Brain pericyte (primary cell): ENCODE results near the gene GPR157.
"Not testable (repeated sequence)": the region's sequence is repeated elsewhere in the genome, so short reads cannot be mapped to it uniquely, and the experiment has no call there.

ENCODE experiments used
- DNase-seq: peaks from one replicate; pipeline ENCODE4 v3.0.0-alpha.2; 2012; ENCODE audit warnings: low read depth, low spot score

Gene GPR157

DNA sequence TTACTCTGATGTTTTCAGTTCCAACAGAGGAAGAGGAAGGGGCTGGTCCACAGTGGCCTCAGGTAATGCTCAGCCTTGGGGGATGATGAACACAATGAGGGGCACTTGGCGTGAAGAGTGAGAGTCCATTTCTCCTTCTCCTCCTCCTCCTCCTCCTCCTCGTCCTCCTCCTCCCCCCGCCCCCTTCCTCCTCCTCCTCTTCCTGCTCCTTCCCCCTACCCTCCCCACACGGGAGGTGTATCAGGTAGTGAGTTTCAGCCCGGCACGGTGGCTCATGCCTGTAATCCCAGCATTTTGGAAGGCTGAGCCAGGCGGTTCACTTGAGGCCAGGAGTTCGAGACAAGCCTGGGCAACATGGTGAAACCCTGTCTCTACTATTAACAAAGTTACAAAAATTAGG lies 17.3 kb upstream of the GPR157 start:
- DNase-seq = no peak

- no peak for DNase-seq
Observed at GRCh38 chr1:9145714-9146113, 16.8 kb upstream of the GPR157 start.

GRCh38 chr1:9145021-9145668 lies 16.2 kb upstream of the GPR157 start:
- DNase-seq = no peak

GRCh38 chr1:9144494-9144893 lies 15.6 kb upstream of the GPR157 start:
- not testable (repeated sequence) for DNase-seq

DNA sequence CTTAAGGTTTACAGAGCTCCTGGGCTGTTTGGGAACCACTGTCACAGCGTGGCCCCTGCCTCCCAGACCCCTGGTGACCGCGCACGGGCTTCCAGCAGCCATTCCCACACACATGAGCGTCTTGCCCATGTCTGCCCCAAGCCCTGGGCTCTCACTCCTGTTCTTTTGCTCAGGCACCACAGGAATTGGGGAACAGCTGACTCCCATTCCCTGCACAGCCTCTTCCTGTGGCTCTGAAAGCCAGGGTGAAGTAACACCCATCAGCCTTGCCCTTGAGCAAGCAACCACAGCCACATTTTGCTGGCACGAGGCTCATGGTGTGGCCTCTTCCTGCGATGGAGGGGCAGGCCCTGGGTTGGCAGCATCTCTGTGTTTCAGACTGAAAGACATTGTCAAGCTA lies 14.3 kb upstream of the GPR157 start:
- DNase-seq = no peak

- no peak for DNase-seq
Observed at GRCh38 chr1:9139930-9140329, 11.0 kb upstream of the GPR157 start.

DNA sequence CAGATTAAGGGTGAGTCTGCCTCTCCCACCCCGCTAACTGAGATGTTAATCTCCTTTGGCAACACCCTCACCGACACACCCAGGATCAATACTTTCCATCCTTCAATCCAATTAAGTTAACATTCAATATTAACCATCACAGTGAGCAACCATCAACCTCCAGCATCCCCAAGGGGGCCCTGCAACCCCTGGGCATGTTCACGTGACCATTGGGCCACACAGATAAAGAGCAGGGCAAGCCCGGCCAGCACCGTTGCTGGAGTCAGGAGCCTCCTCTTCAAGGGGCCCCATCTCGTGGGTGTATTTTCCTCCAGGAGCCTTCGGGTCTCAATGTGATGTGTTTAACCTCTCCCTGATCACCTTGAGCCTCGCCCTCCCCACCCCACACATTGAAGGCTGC lies 8.0 kb upstream of the GPR157 start:
- DNase-seq = no peak

- DNase-seq = no peak
Observed at GRCh38 chr1:9135073-9135836, 6.4 kb upstream of the GPR157 start.

DNA sequence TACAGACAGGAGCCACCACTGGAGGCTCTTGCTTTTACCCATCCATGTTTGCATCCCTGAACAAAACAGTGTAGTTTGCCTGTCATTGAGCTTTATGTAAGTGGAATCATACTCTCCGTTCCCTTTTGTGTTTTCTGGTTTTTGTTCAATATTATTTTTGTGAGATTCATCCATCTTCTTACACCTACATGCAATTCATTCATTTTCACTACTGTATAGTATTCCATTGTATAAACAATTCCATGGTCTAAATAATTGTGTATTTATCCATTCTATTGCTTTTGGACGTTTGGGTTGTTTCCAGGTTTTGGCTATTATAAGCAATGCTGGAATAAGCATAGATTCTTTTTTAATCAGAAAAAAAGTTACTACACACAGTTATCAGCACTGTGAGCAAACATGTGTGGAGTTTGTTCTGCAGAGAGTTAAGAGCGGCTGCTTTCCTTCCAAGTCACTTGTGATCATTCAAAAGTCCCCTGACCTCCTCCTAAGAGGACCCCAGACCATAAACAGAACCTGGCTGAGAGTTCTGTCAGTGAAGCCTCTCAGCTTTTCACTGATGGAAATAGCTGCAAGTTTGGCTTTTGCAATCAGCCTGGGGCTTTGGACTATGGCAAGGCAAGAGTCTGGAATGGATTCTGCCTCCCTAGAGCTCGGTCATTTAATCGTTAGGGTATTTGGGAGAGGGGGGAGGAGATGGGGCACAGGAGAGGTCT lies 5.1 kb upstream of the GPR157 start:
- DNase-seq = no peak

GRCh38 chr1:9129266-9130041 lies 552 bp upstream of the GPR157 start:
- no peak for DNase-seq

GRCh38 chr1:9128166-9128519 lies 759 bp downstream of the GPR157 start:
- no peak for DNase-seq

DNA sequence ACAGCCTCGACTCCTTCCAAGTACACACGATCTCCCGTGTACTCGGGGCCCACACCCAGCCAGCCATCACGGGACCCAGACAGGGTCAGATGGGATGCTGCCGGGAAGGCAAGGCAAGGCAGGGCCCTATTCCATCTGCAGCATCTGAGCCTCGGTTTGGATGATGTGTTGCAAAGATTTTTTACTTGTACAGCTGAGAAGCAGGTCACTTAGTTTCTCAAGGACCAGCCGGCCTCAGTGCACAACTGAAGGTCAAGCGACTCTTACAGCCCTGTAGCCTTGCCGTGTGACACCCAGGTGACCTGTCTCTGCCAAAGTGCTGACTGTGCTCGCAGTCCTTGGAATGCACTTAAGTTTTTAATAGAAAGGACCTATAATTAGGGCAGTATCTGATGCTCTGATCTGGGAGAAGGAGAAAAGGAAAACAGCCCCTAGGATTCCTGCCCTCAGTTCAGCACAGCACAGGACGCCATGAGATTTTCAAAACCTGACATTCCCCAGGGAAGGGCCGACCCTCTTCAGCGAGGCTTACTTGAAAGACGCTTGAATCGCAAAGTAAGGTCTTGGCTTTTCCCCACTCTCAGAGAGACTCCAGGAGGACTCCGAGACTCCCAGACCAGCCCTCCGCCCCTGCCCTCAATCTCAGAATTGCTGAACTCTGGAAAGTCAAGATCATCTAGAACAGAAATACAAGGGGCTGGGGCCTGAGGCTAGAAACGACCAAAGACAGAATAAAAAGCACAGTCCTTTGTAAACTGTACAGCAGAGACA lies 1.3 kb downstream of the GPR157 start:
- DNase-seq = no peak

DNA sequence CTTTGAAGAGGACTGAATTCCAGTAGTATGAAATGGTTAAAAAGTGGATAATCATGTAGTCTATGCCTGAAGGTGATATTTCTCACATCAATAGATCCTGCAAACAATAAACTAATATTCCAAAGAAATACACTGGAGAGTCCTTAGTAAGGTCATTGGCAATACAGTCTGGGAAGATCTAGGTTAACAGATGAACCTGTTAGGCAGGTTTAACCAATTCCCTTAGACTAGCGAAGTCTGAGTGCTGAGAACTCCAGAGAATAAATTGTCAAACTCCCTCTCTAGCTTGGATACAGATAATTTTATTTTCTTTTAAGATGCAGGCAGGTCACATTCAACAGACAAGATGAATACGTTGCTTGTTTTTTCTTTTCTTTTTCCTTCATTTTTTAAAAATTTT lies 2.4 kb downstream of the GPR157 start:
- DNase-seq = no peak

GRCh38 chr1:9125847-9126246 lies 3.1 kb downstream of the GPR157 start:
- not testable (repeated sequence) for DNase-seq

DNA sequence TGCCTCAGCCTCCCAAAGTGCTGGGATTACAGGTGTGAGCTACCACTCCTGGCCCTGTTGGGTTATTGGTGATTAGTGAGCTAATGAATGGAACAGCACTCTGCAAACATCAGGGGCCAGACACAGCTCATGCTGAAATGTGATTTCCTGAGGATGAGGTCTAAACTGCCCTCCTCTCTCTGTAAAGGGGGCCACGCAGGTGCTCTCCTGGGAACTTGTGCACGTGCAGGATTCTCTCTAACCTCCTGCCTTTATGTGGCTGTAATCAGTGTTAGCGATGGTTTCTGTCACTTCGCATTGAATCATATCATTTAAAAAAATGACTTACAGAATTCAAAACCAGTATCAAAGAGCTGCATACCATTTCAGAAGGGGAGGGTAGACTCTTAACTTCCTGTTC lies 3.6 kb downstream of the GPR157 start:
- no peak for DNase-seq

DNA sequence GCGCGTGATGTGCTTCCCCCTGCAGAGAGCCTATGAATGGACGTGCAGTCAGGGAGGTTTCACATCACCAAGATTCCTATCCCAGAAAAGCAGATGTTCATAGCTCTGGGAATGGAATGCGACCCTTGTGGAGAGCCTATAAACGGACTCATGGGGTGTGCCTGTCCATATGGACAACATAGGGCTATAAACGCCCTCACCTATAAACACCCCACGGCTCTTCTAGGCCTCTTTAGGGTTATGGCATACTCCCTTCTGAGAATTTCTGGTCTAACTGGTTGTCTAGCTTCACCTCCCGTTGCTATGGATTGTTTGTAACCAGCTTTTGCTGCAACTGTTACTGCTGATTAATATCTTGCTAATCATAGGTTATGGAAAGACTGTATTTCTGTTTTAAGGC lies 4.5 kb downstream of the GPR157 start:
- DNase-seq = not testable (repeated sequence)

- not testable (repeated sequence) for DNase-seq
Observed at GRCh38 chr1:9123665-9124064, 5.2 kb downstream of the GPR157 start.

- no peak for DNase-seq
Observed at GRCh38 chr1:9121496-9122409, 7.1 kb downstream of the GPR157 start.

- DNase-seq = no peak
Observed at GRCh38 chr1:9120312-9120958, 8.5 kb downstream of the GPR157 start.

DNA sequence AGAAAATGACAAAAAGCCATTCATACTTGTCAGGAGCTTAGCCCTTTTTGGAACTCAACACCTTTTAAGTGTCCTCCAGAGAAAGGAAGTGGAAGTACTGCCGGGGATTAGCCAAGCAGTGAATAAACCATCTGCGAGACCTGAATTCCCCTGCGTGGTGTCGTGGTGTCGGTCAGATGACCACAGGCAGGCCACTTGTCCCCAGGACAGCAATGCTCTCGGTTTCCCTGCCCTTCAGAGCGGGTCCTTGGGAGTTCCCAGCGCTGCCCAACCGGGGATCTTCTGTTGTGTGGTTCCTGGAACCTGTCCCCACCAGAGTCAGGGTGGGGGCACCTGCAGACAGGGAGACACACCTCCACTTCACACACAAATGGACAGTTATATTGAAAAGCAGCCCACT lies 9.2 kb downstream of the GPR157 start:
- no peak for DNase-seq
